Left lung (tissue), 10 donors: ENCODE results near the gene GABRB2. TPM values are rescaled to one million over a fixed set of nuclear protein-coding genes. Genes with fewer than 3 reads are reported as not detected.

Source experiments
- ATAC-seq: fragments of 200-7000 bp; cut with Tn5 transposase; one replicate; pipeline ENCODE4 v1.9.1; 2020; ENCODE audit warnings: moderate library complexity
- DNase-seq, 4 donors: peaks; one replicate each; pipeline ENCODE4 v3.0.0-alpha.2; 2013 to 2020
- H3K27ac ChIP-seq, 2 donors: fragments of 200-600 bp; sonication (generic) in 1 of 2; one replicate each; pipeline versions ENCODE4 v1.5.0 to v1.8.0; 2020 to 2021
- H3K27me3 ChIP-seq, 2 donors: fragments of 200-600 bp; sonication (generic) in 1 of 2; one replicate each; pipeline versions ENCODE4 v1.5.0 to v1.8.0; 2020 to 2021
- H3K36me3 ChIP-seq, 2 donors: fragments of 200-600 bp; sonication (generic) in 1 of 2; one replicate each; pipeline versions ENCODE4 v1.5.0 to v1.8.0; 2020 to 2021
- H3K4me1 ChIP-seq, 2 donors: fragments of 200-600 bp; one replicate each; pipeline ENCODE4 v1.8.0; 2021
- H3K4me3 ChIP-seq, 2 donors: fragments of 200-600 bp; sonication (generic) in 1 of 2; one replicate each; pipeline versions ENCODE4 v1.5.0 to v1.8.0; 2020 to 2021; ENCODE audit warnings: mild to moderate bottlenecking in 1 of 2
- H3K9me3 ChIP-seq, 2 donors: fragments of 200-600 bp; sonication (generic) in 1 of 2; one replicate each; pipeline versions ENCODE4 v1.5.0 to v1.8.0; 2020 to 2021
- intact Hi-C, 2 donors: fragments of 100-400 bp; cut with DNase I; formaldehyde crosslinking; loops; one replicate each; pipeline versions ENCODE4 v1.11.2 to v1.14.2; 2022
- polyA plus RNA-seq, 6 donors: library from polyadenylated mRNA; unstranded; fragments of 120-200 nt; gene quantifications; one replicate each; pipeline ENCODE4 v1.2.1, GENCODE V29; 2013; ENCODE audit not compliant: insufficient read length in 6 of 6
- total RNA-seq, 2 donors: library from RNA; stranded (reverse); fragmentation: NEBNext Ultra II Directional; extraction: Animal tissue kit (Norgen Biotek cat#: 25700); gene quantifications; one replicate each; pipeline ENCODE4 v1.2.1, GENCODE V29; 2021
- TF ChIP-seq, protein P1 (sequence below), 2 donors: fragments of 200-600 bp; sonication (generic) in 1 of 2; IDR thresholded peaks; one replicate each; pipeline versions ENCODE4 v1.5.0 to v1.8.0; 2021; ENCODE audit warnings: antibody characterized with exemption in 2 of 2
- donor health status: DM: no; HTN: yes; CAD: no.
- donor health status: DM: no; HTN: no; CAD: no.

Gene GABRB2
- total and polyA plus RNA-seq, 8 donors: 0.50 to 3.1 (median 1.6) TPM

DNA sequence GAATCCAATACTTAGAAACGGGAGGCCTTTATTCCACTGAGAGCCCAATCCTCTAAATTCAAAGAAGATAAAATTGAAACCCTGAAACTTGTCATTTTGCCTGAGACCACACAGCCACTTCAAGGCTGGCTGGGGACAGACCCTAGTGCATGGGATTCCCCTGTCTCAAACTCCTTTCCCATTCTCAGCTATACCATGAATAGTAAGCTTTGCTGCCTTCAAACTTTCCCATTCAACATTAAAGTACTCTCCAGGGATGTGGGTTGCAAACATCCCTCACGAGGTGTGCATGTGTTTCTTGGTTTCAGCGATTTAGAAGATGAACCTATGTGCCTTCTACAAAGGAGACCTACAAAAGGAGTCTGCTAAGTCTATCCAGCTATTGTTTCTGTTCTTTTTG, 64.6 kb downstream of the GABRB2 start:
- TF ChIP-seq, protein P1, sequence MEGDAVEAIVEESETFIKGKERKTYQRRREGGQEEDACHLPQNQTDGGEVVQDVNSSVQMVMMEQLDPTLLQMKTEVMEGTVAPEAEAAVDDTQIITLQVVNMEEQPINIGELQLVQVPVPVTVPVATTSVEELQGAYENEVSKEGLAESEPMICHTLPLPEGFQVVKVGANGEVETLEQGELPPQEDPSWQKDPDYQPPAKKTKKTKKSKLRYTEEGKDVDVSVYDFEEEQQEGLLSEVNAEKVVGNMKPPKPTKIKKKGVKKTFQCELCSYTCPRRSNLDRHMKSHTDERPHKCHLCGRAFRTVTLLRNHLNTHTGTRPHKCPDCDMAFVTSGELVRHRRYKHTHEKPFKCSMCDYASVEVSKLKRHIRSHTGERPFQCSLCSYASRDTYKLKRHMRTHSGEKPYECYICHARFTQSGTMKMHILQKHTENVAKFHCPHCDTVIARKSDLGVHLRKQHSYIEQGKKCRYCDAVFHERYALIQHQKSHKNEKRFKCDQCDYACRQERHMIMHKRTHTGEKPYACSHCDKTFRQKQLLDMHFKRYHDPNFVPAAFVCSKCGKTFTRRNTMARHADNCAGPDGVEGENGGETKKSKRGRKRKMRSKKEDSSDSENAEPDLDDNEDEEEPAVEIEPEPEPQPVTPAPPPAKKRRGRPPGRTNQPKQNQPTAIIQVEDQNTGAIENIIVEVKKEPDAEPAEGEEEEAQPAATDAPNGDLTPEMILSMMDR (IDR thresholded peaks at IDR 0.05): no peak
- intact Hi-C loops: no loop called here
- H3K27me3 ChIP-seq: no peaks in the 10 kb centered on the region
- H3K4me3 ChIP-seq: no peak overlapping the region
- no peak overlapping the region for H3K27ac ChIP-seq
- H3K36me3 ChIP-seq: no peaks in the 10 kb centered on the region
- peaks cover 0 to under 1% of the 10 kb centered on the region in 2 donors for H3K9me3 ChIP-seq
- no peak for ATAC-seq
- H3K4me1 ChIP-seq: no peaks in the 10 kb centered on the region
- no peak for DNase-seq

DNA sequence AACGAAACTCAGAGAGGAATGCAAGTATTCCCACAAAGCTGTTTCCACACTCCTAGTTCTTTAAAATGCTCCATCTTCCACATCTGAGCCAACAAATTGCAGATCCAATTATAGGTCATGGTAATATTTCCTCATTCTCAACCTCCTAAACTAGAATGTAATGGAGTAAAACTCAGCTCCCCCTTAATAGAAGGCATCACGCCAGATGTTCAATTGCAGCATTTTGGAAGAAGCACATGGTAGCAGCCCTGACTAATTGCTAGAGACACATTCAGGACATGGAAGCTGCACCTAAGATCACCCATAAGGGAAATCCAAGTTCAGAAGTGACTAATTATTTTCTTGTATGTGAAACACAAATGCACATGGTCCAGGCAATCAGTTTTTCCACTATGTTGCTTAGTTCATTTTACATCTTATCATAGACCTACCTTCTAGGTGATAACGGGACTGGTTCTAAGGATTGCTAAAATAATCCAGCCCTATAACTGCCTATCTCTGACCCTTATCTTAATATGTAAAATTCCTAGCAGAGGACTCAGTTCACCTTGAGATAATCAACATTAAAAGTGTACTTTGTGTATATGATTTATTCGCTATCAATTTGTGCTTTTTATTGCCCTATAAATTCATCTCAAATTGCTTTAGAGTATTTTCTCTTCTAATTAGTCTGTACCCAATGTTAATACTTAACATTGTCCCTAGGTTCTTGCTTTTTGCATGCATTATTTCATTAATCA, 75.1 kb downstream of the GABRB2 start:
- H3K4me1 ChIP-seq: no peaks in the 10 kb centered on the region
- H3K9me3 ChIP-seq: peaks cover 0 to 7% of the 10 kb centered on the region in 2 donors
- intact Hi-C loops: no loop called here
- H3K27me3 ChIP-seq: no peaks in the 10 kb centered on the region
- no peak overlapping the region for H3K4me3 ChIP-seq
- peak in 2 of 4 donors; percentile 1 to 17 for DNase-seq
- H3K27ac ChIP-seq: no peak overlapping the region
- no peaks in the 10 kb centered on the region for H3K36me3 ChIP-seq
- TF ChIP-seq, protein P1 (IDR thresholded peaks at IDR 0.05): no peak
- no peak for ATAC-seq

DNA sequence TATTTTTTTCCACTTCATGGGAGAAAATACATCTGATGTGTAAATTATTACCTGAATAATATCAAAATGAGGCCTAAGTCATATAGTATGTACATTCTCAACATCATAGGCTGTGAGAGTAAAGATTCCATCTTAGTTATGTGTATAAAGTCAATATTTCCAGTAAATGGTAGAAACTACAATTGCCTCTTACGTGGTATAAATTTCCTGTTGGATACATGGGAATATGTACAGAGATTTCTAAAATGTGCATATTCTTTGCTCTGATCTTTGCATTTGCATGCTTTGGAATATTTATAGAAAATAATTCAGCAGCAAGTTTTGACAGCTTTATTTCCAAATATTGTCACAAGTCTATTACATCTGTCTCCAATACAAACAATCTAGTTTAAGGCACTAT, 78.8 kb downstream of the GABRB2 start:
- no peak for DNase-seq
- no peak for ATAC-seq
- H3K9me3 ChIP-seq: no peaks in the 10 kb centered on the region
- intact Hi-C loops: no loop called here
- TF ChIP-seq, protein P1 (IDR thresholded peaks at IDR 0.05): no peak
- H3K27ac ChIP-seq: no peak overlapping the region
- no peak overlapping the region for H3K4me3 ChIP-seq
- H3K36me3 ChIP-seq: no peaks in the 10 kb centered on the region
- H3K4me1 ChIP-seq: no peaks in the 10 kb centered on the region
- H3K27me3 ChIP-seq: no peaks in the 10 kb centered on the region

DNA sequence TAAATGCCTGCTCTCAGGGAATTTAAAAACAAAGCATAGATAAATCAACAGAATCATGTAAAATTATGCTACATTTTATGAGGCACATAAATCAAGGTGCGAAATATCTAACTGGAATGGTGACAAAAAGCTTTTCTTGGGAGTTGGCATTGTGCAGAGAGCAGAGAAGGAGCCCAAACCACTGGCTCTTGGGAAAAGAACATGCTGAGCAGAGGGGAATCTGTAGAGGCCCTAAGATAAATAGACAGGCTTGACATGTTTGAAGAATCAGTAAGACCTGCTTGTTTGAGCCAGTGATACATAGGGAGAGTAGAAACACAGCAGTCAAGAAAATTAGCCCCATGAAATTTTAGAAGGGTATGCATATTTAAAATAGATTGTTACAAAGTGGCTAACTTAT, 85.8 kb downstream of the GABRB2 start:
- intact Hi-C loops: no loop called here
- ATAC-seq (no peak), DNase-seq (no peak)
- Histone ChIP-seq H3K9me3 (no peaks in the 10 kb centered on the region), H3K27ac (no peak overlapping the region), H3K4me3 (no peak overlapping the region), H3K4me1 (no peaks in the 10 kb centered on the region), H3K36me3 (no peaks in the 10 kb centered on the region), H3K27me3 (no peaks in the 10 kb centered on the region)
- TF ChIP-seq, protein P1 (IDR thresholded peaks at IDR 0.05): no peak

DNA sequence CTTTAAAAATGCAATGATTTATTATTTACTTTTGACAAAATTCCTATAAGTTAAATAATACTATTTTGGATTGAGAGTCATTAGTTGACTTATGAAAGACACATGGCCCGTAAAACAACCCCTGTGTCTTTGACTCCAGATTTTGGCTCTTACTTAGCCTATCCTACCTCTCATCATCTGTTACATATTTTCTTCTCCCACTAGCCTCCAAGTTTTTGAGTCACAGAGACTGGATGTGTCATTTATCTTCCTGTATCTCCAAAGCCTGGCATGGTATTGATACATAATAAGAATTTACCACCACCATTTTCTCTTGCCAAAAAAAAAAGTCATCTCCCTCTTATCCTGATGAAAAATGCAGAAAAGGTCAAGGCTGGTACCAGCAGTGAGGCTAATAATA, 99.9 kb downstream of the GABRB2 start:
- no peak overlapping the region for H3K4me3 ChIP-seq
- H3K9me3 ChIP-seq: no peaks in the 10 kb centered on the region
- no peak overlapping the region for H3K27ac ChIP-seq
- DNase-seq (no peak), ATAC-seq (no peak)
- TF ChIP-seq, protein P1 (IDR thresholded peaks at IDR 0.05): no peak
- no peaks in the 10 kb centered on the region for H3K27me3 ChIP-seq
- H3K36me3 ChIP-seq: no peaks in the 10 kb centered on the region
- no peaks in the 10 kb centered on the region for H3K4me1 ChIP-seq
- intact Hi-C loops: no loop called here
